Esophagus squamous epithelium (tissue), 5 donors: ENCODE results near the gene C2orf74. TPM values are rescaled to one million over a fixed set of nuclear protein-coding genes. Genes with fewer than 3 reads are reported as not detected.

Experiments used
- DNase-seq: peaks from one replicate; lab custom pipeline; 2025; lab: John Stamatoyannopoulos, UW
- H3K27ac ChIP-seq, 4 donors: fragments of 200-600 bp; sonication (generic); one replicate each; pipeline ENCODE4 v1.5.1; 2016 to 2019; ENCODE audit warnings: mild to moderate bottlenecking in 1 of 4
- H3K27me3 ChIP-seq, 4 donors: fragments of 200-600 bp; sonication (generic); 1 replicate in 3 of 4; 2 replicates in 1 of 4; pipeline versions ENCODE4 v1.5.1 to v1.6.0; 2017 to 2021; ENCODE audit warnings: antibody characterized with exemption in 1 of 4
- H3K36me3 ChIP-seq, 3 donors: fragments of 200-600 bp; sonication (generic); one replicate each; pipeline ENCODE4 v1.5.1; 2016 to 2019
- H3K4me1 ChIP-seq, 3 donors: fragments of 200-600 bp; sonication (generic); one replicate each; pipeline ENCODE4 v1.5.1; 2017 to 2019
- H3K4me3 ChIP-seq, 4 donors: fragments of 200-600 bp; sonication (generic); 1 replicate in 3 of 4; 2 replicates in 1 of 4; pipeline ENCODE4 v1.5.1; 2016 to 2019; ENCODE audit warnings: mild to moderate bottlenecking in 2 of 4, moderate library complexity in 1 of 4
- H3K9me3 ChIP-seq, 3 donors: fragments of 200-600 bp; sonication (generic); one replicate each; pipeline ENCODE4 v1.5.1; 2016 to 2019
- CTCF ChIP-seq, 6 experiments: fragments of 450-650 bp in 4 of 6; fragments of 200-600 bp in 2 of 6; sonication (generic) in 2 of 6; IDR thresholded peaks; one replicate each; pipeline ENCODE4 v1.5.1; 2016 to 2019; ENCODE audit warnings: antibody characterized with exemption in 6 of 6, mild to moderate bottlenecking in 4 of 6, moderate library complexity in 4 of 6
- POLR2A ChIP-seq, 4 donors: fragments of 450-650 bp; IDR thresholded peaks; one replicate each; pipeline ENCODE4 v1.6.1; 2017; ENCODE audit warnings: antibody characterized with exemption in 4 of 4, mild to moderate bottlenecking in 4 of 4, moderate library complexity in 3 of 4
- WGBS, 2 donors: methylation state at CpG; one replicate each; pipeline ENCODE4 v1.1.5; 2018; 5-methylcytosine and 5-hydroxymethylcytosine counted together
- intact Hi-C: fragments of 100-400 bp; cut with DNase I; formaldehyde crosslinking; loops from one replicate; pipeline ENCODE4 v1.15.0; 2022
- total RNA-seq, 4 donors: library from RNA; depleted of rRNA; stranded (reverse); fragments of >200 nt; gene quantifications; one replicate each; pipeline ENCODE4 v1.1.0, GENCODE V29; 2016
- donor health status: DM: yes; HTN: yes; CAD: no.

Gene C2orf74
- total RNA-seq, 4 donors from 2014 or later, result 3.2 to 15.1 (median 8.7) TPM

- no peak for DNase-seq
- Histone ChIP-seq H3K27ac (no peak overlapping the region), H3K27me3 (no peaks in the 10 kb centered on the region), H3K36me3 (peaks cover 12 to 70% (median 15%) of the 10 kb centered on the region in 3 donors), H3K4me3 (no peak overlapping the region), H3K9me3 (no peaks in the 10 kb centered on the region), H3K4me1 (peaks cover 29 to 49% (median 37%) of the 10 kb centered on the region in 3 donors)
- intact Hi-C loops, result no loop called here
- 56 to 66% methylated on average over 5 to 6 of the region's 6 CpGs for WGBS, 2 donors
- TF ChIP-seq POLR2A (IDR thresholded peaks at IDR 0.05) (no peak), CTCF (IDR thresholded peaks at IDR 0.05) (no peak)
Observed at GRCh38 chr2:61182059-61182383, 20.0 kb downstream of the C2orf74 start.

- intact Hi-C loops, result no loop called here
- Histone ChIP-seq H3K9me3 (no peaks in the 10 kb centered on the region), H3K4me1 (peaks cover 21 to 39% (median 30%) of the 10 kb centered on the region in 3 donors), H3K27me3 (no peaks in the 10 kb centered on the region), H3K4me3 (no peak overlapping the region), H3K27ac (no peak overlapping the region), H3K36me3 (peaks cover 12 to 88% (median 17%) of the 10 kb centered on the region in 3 donors)
- TF ChIP-seq CTCF (IDR thresholded peaks at IDR 0.05) (no peak), POLR2A (IDR thresholded peaks at IDR 0.05) (no peak)
- no peak for DNase-seq
- WGBS, 2 donors, result 95 to 100% methylated on average over 3 of the region's 3 CpGs
Observed at GRCh38 chr2:61183795-61184194, 21.8 kb downstream of the C2orf74 start.

GRCh38 chr2:61184263-61184662 lies 22.3 kb downstream of the C2orf74 start:
- intact Hi-C loops, result no loop called here
- TF ChIP-seq POLR2A (IDR thresholded peaks at IDR 0.05) (no peak), CTCF (IDR thresholded peaks at IDR 0.05) (no peak)
- Histone ChIP-seq H3K27me3 (no peaks in the 10 kb centered on the region), H3K36me3 (peaks cover 12 to 92% (median 19%) of the 10 kb centered on the region in 3 donors), H3K9me3 (no peaks in the 10 kb centered on the region), H3K27ac (no peak overlapping the region), H3K4me1 (peaks cover 18 to 34% (median 25%) of the 10 kb centered on the region in 3 donors), H3K4me3 (no peak overlapping the region)
- 98 to 100% methylated on average over 3 of the region's 3 CpGs for WGBS, 2 donors
- no peak for DNase-seq

- Histone ChIP-seq H3K9me3 (no peaks in the 10 kb centered on the region), H3K27me3 (no peaks in the 10 kb centered on the region), H3K27ac (no peak overlapping the region), H3K4me3 (no peak overlapping the region), H3K4me1 (peaks cover 7 to 24% (median 15%) of the 10 kb centered on the region in 3 donors), H3K36me3 (peaks cover 12 to 100% (median 20%) of the 10 kb centered on the region in 3 donors)
- no peak for TF ChIP-seq POLR2A (IDR thresholded peaks at IDR 0.05)
- TF ChIP-seq CTCF (IDR thresholded peaks at IDR 0.05), result no peak
- intact Hi-C loops, result no loop called here
- no peak for DNase-seq
Observed at GRCh38 chr2:61185231-61185728, 23.3 kb downstream of the C2orf74 start.

- Histone ChIP-seq H3K27me3 (no peaks in the 10 kb centered on the region), H3K4me3 (no peak overlapping the region), H3K36me3 (peaks cover 12 to 100% (median 20%) of the 10 kb centered on the region in 3 donors), H3K4me1 (peaks cover 0 to 6% (median 0%) of the 10 kb centered on the region in 3 donors), H3K9me3 (no peaks in the 10 kb centered on the region), H3K27ac (no peak overlapping the region)
- DNase-seq, result no peak
- intact Hi-C loops, result no loop called here
- WGBS, 2 donors, result 81 to 82% methylated on average over 4 of the region's 4 CpGs
- no peak for TF ChIP-seq POLR2A (IDR thresholded peaks at IDR 0.05)
- no peak for TF ChIP-seq CTCF (IDR thresholded peaks at IDR 0.05)
Observed at GRCh38 chr2:61187085-61187484, 25.1 kb downstream of the C2orf74 start.
